Stimulated activated CD4-positive, alpha-beta T cell treated with anti-CD3 and anti-CD28 coated beads, Interleukin-15, amount 100 ng/mL, for 48 hours (primary cell): ENCODE data around the gene MSH3.
"Not testable (repeated sequence)": the region's sequence is repeated elsewhere in the genome, so short reads cannot be mapped to it uniquely, and the experiment has no call there.

Experiments
- DNase-seq, 2 donors: peaks; one replicate each; pipeline ENCODE4 v3.0.0-alpha.2; 2020; ENCODE audit warnings: low read depth in 2 of 2

MSH3 gene

DNA sequence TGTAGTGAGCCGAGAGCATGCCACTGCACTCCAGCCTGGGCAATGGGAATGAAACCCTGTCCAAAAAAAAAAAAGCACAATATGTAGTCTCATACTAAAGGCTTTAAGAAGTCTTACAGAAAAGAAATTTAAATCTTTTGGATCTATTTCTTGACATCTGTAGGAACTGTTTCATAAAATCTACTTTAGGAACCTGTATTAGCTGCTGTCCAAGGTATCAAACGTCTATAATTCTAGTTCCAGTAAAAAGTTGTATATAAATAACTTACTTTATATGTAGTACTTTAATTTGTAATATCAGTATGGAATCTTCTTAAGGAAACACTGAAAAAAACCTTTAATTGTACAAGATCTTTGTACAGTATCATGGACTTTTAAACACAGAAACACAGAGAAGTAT is 199.0 kb downstream of the MSH3 start:
- DNase-seq: no peak

DNA sequence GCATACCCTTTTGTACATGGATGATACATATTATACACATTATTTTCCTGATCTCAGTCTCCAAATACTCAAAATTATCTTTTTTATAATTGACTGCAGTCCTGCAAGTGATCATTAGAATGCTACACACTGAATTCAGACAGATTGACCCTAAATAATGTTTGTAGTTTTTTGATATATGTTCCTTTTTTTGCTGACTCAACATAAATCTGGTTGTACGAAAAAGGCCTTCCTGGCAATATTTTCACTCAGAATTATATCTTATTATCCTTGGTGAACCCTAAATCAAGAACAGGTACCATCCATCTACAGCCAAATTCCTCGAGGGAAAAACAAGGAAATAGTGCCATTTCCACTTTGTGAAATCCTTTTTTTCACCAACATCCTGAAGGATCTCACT is 200.1 kb downstream of the MSH3 start:
- DNase-seq: no peak

DNA sequence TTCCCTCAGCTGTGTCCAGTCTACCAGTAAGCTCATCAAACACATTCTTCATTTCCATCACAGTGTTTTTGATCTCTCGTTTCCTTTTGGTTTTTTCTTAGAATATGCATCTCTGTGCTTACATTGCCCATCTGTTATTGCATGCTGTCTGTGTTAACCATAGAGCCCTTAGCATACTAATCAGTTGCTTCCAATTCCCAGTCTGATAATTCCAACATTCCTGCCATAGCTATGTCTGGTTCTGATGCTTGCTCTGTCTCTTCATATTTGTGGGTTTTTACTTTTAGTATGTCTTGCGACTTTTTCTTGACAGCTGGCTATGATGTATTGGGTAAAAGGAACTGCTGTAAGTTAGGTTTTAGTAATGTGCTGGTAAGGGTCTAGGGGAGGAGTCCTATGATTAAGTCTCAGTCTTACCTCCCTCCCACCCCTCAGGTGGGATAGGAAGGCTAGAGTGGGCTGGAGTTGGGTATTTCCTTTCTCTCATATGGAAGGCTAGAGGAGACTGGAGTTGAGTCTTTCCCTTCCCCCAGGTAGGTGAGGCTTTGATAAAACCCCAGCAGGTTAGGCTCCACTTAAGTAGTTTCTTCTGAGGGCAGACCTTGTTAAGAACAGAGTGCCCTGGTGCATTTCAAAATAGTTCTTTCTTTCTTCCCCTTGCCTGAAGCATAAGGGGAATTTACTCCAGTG is 206.6 kb downstream of the MSH3 start:
- no peak for DNase-seq

DNA sequence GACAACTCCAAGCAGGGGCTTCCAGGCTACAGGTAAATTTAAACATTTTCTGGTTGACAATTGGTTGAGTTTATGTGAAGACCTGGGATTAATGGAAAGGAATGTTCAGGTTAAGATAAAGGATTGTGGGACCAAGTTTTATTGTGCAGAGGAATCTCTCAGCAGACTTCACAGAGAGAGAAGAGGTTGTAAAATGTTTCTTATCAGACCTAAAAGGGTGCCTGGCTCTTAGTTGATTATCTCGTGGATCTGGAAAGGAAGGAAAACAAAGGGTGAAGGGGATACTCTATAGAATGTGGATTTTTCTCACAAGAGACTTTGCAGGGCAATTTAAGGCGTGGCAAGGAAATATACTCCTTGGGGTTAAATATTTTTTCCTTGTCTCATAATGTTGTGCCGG is 209.3 kb downstream of the MSH3 start:
- DNase-seq: no peak

DNA sequence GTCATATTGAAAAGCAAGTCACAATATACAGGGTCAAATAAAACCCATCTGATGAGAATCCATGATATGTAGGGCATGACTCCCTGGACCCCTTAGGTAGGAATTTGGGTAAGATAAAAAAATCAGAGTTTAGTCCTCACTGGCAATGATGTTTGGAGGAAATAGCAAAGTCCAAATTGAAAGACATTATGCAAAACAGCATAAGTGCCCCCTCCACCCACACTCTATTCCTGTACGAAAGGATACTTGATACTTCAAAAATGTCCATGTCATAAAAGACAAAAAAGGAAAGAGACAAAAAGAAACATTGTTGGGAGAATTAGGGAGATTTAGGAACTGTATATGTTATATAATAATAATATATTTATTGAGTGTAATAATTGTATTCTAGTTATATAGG is 209.7 kb downstream of the MSH3 start:
- no peak for DNase-seq

DNA sequence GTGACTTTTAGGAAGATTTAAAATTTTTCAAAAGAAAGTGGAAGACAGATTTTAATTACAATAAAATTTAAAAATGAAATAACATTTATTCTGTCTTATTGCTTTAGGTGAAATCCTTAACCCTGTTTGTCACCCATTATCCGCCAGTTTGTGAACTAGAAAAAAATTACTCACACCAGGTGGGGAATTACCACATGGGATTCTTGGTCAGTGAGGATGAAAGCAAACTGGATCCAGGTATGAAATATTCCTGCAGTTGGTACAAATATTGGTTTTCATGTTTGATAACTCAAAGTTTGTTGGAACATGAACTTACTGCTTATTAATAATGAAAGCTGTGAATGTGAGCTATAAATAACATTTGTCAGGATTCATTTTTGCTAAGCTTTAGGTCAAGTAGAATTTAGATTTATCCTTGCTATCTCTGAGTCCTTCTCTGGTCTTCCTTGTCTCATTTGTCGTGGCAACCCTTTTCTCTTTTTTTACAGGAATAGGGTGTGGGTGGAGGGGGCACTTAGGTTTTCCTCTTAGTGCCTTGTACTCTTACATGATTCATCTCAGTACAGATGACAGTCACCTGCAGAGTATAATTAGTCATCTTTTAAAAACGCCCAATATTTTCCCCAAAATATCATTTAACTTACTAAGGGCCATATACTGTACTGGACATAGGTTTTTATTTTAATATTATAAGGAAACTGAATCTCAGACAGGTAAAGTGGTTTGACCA is 210.4 kb downstream of the MSH3 start:
- peak in 1 of 2 donors; percentile 19 for DNase-seq

DNA sequence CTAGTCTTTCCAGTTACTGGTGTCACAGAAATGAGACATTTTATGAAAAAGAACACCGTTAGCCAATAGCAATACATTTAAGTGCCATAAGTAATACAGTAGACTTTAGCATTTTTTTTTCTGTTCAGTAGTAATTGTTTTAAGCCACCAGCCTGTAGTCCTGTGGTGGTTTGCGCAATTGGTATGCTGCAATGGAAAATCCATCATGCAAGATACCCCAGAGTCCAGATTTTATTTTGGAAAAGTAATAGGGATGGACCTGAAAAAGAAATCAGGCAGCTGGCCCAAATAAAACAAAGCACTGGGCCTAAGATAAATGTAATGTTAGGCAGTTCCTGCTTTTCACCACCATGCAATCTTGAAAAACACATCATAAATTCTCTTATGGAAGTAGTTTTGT is 211.1 kb downstream of the MSH3 start:
- DNase-seq: no peak

DNA sequence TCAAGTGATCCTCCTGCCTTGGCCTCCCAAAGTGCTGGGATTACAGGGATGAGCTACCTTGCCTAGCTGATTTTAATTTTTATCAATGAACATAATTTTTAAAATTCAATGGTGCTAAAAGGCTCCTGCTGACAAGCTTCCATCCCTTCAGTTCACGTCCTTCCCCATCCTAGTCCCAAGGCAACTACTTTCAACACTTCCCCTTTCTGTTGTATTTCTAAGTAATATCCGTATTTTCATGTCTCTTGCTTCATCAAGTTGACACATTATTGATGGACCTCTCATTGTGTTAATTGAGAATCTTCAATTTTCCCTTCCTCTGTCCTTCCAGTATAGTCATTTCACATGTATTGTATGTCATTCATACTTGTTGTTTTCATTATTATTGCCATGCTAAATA is 211.9 kb downstream of the MSH3 start:
- no peak for DNase-seq

DNA sequence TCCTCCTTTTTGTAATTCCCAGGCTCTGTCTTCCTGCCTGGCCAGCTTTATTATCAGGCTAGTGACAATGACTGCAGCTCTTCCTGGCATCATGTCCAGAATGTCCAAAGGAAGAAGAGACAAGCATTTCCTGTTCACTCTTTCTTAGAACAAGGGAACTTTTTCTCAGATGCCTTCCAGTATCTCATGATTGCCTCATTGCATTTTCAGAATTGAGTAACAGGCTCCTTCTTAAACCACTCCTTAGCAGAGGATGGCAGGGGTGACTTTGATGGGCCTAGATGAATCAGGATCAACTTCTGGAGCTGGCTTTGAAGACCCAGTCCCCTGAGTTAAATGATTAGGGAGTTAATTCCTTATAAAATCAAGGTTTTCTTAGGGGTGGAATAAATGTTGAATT is 212.8 kb downstream of the MSH3 start:
- no peak for DNase-seq

DNA sequence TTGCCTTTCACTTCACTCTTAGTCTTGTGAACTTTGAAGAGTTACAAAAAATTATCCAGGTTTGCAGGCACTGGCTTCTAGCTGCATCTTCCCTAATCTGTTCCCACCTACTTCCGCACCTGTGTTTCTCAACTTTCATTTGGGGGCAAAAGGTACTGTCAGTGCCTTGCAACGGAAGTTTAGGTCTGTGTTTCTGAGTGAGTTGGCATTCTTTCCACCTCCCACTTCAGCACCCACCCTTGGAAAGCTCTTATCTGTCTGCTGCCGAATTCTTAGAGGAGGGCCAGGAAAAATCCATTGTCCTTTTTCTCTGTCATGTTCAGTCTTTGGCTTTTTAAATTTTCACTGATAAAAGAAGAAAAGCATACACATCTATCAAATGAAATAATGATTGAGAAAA is 216.0 kb downstream of the MSH3 start:
- DNase-seq: no peak

DNA sequence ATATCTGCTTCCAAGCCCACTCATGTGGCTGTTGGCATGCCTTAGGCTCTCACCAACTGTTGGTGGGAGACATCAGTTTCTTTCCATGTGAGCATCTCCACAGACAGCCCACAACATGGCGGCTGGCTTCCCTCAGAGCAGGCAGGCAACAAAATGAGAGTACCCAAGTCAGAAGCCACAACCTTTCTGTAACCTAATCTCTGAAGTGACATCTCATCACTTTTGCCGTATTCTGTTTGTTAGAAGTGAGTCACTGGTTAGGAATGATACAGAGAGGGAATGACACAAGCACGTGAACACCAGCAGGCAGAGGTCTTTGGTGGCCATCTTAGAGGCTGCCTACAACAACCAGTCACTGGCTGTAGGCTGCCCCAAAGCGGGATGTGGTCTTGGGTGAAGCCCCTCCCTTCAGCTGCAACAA is 217.1 kb downstream of the MSH3 start:
- peak; percentile 38 to 39 for DNase-seq

DNA sequence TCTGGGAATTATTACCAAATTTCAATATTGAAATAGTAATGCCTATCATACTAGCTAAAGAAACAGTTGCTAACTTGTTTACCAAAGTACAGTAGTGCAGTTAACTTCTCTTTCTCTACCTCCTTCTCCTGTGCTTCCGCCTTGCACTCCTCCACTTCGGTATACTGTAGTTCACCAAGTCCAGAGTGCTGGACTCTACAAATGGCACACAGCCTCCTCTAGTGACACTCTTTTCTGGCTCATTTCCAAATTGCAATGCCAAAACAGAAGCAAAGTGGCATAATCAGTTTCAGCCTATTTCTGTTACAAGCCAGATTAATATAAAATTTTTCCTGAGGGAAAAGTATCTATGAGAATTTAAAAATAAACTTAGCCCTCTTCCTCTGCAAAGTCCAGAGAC is 219.7 kb downstream of the MSH3 start:
- no peak for DNase-seq

DNA sequence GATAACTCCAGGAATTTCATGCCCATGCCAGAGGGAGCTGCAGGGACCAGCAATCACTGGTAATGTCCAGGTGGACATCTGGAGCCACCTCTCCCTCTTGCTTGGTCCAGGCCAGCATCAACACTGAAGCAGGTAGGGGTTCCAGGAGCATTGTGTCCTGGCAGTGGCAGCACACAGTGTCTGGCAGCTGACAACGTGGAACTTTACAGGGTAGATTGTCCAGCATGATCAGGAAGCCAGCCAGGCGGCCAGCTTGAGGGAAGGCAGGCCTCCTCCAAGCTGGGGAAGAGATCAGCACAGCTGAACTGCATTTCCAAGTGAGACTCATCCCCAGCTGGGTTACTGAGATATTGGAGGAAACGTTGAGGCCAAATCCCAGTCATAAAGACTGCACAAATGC is 223.1 kb downstream of the MSH3 start:
- DNase-seq: no peak

DNA sequence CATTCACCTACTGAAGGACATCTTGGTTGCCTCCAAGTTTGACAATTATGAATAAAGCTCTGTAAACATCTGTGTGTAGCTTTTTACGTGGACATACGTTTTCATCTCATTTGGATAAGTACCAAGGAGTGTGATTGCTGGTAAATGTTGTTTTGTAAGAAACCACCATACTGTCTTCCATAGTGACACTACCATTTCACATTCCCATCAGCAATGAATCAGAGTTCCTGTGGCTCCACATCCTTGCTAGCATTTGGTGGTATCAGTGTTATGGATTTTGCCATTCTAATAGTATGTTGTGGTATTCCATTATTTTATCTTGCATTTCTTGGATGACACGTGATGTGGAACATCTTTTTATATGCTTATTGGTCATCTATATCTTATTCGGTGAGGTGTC is 227.3 kb downstream of the MSH3 start:
- DNase-seq: no peak

DNA sequence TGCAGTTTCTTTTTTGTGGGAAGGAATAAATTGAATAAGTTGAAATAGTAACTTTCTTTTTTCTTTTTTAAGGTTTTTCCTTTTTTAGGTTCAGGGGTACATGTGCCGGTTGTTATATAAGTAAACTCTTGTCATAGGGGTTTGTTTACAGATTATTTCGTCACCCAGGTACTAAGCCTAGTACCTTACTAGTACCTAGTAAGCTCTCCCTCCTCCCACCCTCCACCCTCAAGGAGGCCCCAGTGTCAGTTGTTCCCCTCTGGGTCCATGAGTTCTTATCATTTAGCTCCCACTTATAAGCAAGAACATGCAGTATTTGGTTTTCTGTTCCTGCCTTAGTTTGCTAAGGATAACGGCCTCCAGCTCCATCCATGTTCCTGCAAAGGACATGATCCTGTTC is 228.9 kb downstream of the MSH3 start:
- DNase-seq: not testable (repeated sequence)

DNA sequence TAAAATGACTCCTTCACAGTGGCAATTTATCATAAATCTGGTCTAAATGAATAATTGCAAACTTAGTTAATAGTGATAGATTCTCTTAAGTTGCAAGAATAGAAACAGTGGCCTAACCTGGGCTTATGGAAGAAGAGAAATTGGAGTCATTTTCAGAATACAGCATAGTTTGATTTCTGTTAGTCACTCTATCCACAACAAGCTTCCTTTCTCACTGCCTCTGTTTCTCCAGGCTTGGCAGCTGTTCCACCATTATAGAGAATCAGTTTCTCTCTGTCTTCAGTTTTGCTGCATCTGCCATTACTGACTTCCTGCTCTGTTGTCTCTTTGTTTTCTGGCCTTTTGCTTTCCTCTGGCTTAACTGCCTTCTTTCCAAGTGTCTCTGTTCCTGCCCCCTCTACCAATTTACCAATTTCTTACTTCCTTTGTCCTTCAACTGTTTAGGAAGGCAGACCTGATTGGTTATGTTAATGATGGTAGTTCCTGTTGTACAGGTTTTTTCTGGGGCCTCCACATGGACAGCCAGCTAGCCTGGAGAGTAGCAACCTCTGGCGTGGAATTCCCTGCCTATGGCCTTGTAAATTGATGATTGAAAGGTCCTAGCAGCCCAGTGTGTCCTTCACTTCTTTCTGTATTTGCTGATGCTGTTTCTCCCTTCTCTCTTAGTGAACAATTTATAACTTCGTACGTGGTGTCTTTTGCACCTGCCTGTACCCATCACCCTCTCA is 229.8 kb downstream of the MSH3 start:
- no peak for DNase-seq

DNA sequence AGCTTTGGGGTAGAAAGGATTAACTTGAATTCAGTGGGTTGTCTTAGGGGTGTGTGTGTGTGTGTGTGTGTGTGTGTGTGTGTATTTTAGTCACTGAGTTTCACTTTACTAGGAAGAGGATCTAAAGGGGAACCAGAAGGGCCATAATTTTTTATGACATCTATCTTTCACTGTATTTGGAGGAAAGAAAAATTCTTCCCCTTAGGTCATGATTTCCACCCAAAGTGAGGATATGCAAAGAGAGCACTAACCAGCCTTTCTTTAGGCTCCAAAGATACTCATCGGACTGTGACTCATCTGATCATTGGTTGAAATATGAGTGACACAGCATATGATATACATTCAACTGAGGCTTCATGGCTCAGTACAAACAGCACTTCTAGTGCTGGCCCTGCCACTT is 230.5 kb downstream of the MSH3 start:
- no peak for DNase-seq

DNA sequence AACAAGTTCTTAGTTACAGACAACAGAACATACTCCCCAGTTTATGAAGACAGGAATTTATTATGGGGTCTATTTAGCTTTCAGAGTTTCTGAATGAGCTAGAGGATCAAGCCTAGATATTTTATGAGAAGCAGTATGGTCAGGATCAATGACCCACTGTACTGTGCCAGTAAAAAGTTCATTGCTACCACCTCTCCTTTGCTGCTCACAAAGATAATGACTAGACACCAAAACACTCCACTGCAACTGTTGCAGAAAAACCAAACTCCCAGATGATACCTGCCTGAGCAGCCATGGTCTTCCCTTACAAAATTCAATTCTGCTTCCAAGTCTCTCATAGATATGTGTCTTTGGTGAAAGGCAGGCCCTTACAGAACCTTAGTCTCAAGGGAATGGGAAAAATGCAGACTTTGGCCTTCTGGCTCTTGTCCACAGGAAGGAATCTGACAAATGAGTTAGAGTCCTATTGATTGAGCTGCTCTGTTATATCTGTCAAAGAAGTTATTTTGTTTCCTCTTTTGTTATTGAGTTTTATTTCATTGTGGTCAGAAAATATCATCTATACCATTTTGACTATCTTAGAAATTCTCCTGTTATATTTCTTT is 231.0 kb downstream of the MSH3 start:
- no peak for DNase-seq

DNA sequence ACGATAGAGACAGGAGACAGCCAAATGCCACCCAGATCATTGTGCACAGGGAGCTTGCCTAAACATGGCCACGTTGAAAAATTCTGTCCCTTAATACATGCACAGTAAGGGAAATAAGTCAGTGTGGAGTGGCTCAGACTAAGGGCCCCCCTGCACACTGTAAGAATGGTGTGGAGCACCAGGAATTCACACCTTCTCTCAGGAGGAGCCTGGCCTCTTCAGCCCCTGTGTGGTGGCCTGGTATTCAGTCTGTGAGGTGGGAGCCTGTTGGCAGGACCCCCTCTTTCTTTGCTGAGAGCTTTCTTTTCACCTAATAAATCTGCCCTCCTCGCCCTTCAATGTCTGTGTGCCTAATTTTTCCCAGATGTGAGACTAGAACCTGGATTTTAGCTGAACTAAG is 239.6 kb downstream of the MSH3 start:
- no peak for DNase-seq

DNA sequence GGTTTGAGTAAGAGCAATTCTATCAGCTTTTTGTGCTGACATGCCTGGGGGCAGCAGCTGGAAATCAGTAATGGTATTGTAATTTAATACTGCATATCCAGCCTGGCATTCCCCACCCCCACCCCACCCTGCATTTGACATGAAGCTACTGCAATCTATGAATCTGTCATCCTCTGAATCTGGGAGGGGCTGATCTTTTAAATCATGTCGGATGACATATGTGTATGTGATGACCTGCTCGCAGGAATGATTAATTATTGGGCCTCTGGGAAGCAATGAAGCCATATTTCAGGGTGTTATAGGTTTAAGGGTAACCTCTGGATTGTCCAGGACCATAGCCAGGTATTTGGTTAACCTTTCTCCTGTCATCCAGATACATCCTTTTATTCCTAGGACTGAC is 241.1 kb downstream of the MSH3 start:
- no peak for DNase-seq

DNA sequence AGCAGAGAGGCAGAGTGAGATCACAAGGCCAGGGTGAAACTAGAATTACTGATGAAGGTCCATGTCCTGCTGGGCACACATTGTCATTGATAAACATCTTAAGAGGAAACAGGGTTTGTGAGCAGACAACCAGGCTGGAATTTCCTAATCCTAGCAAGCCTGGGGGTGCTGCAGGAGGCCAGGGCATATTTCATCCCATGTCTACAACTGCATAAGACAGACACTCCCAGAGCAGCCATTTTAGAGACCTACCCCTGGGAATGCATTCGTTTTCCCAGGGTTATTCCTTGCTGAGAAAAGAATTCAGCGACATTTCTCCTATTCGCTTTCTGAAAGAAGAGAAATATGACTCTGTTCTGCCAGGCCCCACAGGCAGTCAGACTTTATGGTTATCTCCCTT is 248.2 kb downstream of the MSH3 start:
- DNase-seq: not testable (repeated sequence)

DNA sequence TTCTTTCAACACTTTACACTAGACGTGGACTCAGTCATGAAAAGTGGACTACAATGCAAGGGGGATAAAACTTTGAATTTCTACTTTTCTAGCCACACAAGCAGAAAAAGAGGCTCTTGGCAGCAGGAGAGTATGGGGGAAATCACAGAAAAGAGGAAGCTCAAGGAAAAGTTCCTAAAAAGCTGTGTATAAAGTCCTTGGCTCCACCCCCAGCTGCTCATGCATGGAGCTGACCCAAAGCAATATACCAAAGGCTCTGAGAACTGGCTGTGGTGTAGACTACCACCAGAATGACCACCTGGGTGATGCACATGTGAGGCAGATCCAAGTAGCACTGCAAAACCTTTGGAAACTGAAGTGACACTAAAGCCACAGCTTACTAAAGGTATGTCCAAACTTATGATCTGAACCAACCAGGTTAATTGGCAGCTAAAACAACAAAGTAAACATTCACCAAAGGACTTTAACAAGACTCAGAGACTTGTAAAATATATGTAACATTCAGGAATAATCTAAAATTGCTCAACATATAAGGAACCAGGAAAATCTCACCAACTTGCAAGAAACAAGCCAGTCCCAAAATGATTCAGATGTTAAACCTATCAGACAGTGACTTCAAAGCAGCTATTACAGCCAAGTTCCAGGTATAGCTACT is 250.2 kb downstream of the MSH3 start:
- no peak for DNase-seq
